HL-60 (cell line): ENCODE results near the gene FOXP3.

Source experiments
- DNase-seq, 2 experiments: peaks; one replicate each; pipeline ENCODE4 v3.0.0-alpha.2; 2010 to 2020; ENCODE audit warnings: low read depth in 1 of 2, low spot score in 1 of 2
- H3K27ac ChIP-seq: fragments of 250-450 bp; sonication (Bioruptor Pico); replicated peaks from 2 replicates; pipeline ENCODE4 v1.5.1; 2020; ENCODE audit warnings: mild to moderate bottlenecking, moderate library complexity
- H3K27me3 ChIP-seq: fragments of 250-450 bp; sonication (Bioruptor Pico); 2 replicates; pipeline ENCODE4 v1.5.1; 2021; ENCODE audit warnings: mild to moderate bottlenecking, moderate library complexity; ENCODE audit not compliant: insufficient read depth, poor library complexity, severe bottlenecking
- H3K4me3 ChIP-seq: replicated peaks from 2 replicates; pipeline ENCODE4 v1.5.1; 2011; ENCODE audit warnings: mild to moderate bottlenecking, control low read depth, low read length; ENCODE audit not compliant: insufficient read depth
- GABPA ChIP-seq: IDR thresholded peaks from 2 replicates; pipeline ENCODE4 v1.6.1; 2012; ENCODE audit warnings: low read depth
- POLR2AphosphoS5 ChIP-seq: IDR thresholded peaks from 2 replicates; pipeline ENCODE4 v1.6.1; 2012; ENCODE audit warnings: low read depth
- SPI1 ChIP-seq: IDR thresholded peaks from 2 replicates; pipeline ENCODE4 v1.6.1; 2012; ENCODE audit warnings: low read depth, mild to moderate bottlenecking, borderline replicate concordance
- TF ChIP-seq, protein P1 (sequence below): IDR thresholded peaks from one replicate; pipeline ENCODE4 v1.5.1; 2011; ENCODE audit warnings: low read length, control low read depth, inconsistent platforms; ENCODE audit not compliant: insufficient read depth
- TF ChIP-seq, protein P2 (sequence below): IDR thresholded peaks from 2 replicates; pipeline ENCODE4 v1.6.1; 2012; ENCODE audit warnings: low read depth; ENCODE audit not compliant: insufficient replicate concordance

Gene FOXP3

DNA sequence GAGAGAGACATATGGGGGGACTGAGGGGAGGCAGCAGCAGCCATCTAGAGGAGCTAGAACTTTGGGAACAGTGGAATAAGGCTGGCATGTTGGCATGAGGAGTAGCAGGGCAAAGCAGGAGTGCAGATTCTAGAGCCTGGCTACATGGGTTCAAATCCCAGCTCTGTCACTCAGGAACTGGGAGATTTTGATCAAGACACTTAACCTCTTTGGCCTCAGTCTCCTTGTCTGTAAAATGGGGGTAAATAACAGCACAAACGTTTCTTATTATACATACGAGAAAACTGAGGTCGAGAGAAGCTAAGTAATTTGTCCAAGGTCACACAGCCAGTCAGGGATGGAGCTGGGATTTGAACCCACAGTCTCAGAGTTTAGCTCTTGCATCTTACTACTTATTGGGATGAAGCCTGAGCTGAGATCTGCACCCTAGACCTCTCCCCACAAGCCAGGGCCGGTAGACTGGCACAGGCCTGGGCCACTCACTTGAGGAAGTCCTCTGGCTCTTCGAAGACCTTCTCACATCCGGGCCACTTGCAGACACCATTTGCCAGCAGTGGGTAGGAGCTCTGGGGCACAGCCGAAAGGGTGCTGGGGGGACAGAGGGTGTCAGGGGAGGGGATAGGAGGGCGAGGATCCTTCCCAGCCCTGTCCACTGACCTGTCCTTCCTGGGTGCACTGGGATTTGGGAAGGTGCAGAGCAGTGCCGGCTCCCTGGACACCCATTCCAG is 8.1 kb downstream of the FOXP3 start:
- no peak overlapping the region for H3K27ac ChIP-seq
- TF ChIP-seq GABPA (no peak), SPI1 (no peak), POLR2AphosphoS5 (no peak)
- TF ChIP-seq, protein P1, sequence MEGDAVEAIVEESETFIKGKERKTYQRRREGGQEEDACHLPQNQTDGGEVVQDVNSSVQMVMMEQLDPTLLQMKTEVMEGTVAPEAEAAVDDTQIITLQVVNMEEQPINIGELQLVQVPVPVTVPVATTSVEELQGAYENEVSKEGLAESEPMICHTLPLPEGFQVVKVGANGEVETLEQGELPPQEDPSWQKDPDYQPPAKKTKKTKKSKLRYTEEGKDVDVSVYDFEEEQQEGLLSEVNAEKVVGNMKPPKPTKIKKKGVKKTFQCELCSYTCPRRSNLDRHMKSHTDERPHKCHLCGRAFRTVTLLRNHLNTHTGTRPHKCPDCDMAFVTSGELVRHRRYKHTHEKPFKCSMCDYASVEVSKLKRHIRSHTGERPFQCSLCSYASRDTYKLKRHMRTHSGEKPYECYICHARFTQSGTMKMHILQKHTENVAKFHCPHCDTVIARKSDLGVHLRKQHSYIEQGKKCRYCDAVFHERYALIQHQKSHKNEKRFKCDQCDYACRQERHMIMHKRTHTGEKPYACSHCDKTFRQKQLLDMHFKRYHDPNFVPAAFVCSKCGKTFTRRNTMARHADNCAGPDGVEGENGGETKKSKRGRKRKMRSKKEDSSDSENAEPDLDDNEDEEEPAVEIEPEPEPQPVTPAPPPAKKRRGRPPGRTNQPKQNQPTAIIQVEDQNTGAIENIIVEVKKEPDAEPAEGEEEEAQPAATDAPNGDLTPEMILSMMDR, result no peak
- TF ChIP-seq, protein P2, sequence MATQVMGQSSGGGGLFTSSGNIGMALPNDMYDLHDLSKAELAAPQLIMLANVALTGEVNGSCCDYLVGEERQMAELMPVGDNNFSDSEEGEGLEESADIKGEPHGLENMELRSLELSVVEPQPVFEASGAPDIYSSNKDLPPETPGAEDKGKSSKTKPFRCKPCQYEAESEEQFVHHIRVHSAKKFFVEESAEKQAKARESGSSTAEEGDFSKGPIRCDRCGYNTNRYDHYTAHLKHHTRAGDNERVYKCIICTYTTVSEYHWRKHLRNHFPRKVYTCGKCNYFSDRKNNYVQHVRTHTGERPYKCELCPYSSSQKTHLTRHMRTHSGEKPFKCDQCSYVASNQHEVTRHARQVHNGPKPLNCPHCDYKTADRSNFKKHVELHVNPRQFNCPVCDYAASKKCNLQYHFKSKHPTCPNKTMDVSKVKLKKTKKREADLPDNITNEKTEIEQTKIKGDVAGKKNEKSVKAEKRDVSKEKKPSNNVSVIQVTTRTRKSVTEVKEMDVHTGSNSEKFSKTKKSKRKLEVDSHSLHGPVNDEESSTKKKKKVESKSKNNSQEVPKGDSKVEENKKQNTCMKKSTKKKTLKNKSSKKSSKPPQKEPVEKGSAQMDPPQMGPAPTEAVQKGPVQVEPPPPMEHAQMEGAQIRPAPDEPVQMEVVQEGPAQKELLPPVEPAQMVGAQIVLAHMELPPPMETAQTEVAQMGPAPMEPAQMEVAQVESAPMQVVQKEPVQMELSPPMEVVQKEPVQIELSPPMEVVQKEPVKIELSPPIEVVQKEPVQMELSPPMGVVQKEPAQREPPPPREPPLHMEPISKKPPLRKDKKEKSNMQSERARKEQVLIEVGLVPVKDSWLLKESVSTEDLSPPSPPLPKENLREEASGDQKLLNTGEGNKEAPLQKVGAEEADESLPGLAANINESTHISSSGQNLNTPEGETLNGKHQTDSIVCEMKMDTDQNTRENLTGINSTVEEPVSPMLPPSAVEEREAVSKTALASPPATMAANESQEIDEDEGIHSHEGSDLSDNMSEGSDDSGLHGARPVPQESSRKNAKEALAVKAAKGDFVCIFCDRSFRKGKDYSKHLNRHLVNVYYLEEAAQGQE, result no peak
- DNase-seq, result no peak
- H3K27me3 ChIP-seq, result no peaks in the 10 kb centered on the region
- H3K4me3 ChIP-seq, result no peak overlapping the region

DNA sequence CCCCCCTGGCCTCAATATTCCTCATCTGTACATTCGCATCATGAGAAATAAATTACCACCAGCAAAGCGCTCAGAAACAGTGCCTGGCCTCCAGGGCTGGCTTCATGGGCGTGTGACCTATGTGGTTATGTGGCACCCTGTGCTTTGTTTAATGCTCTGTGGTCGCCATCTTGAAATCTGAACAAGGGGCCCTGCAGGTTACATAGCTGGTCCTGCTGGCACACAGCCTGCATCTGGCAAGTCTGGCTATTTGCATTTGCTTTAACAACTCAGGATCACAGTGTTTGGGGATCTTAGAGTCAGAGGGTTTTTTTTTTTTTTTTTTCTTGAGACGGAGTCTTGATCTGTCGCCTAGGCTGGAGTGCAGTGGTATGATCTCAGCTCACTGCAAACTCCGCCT is 9.9 kb downstream of the FOXP3 start:
- no peaks in the 10 kb centered on the region for H3K27me3 ChIP-seq
- no peak for DNase-seq
- TF ChIP-seq GABPA (no peak), POLR2AphosphoS5 (no peak), SPI1 (no peak)
- TF ChIP-seq, protein P2, result no peak
- TF ChIP-seq, protein P1, result no peak
- no peak overlapping the region for H3K4me3 ChIP-seq
- no peak overlapping the region for H3K27ac ChIP-seq

DNA sequence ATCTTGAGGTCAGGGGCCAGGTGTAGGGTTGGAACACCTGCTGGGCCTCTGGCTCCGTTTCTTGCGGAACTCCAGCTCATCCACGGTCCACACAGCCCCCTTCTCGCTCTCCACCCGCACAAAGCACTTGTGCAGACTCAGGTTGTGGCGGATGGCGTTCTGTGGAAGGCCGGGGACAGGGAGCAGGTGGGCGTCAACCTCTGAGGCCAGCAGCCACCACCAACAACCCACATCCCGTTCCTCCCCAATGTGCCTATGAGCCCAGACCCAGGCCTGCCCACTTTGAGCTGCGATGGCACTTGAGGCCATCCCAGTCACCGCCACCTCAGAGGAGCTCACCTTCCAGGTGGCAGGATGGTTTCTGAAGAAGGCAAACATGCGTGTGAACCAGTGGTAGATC is 13.2 kb downstream of the FOXP3 start:
- Histone ChIP-seq H3K27ac (no peak overlapping the region), H3K27me3 (no peaks in the 10 kb centered on the region), H3K4me3 (no peak overlapping the region)
- DNase-seq, result no peak
- TF ChIP-seq SPI1, result no peak
- TF ChIP-seq POLR2AphosphoS5, result no peak
- TF ChIP-seq, protein P2, result no peak
- no peak for TF ChIP-seq GABPA
- TF ChIP-seq, protein P1, result no peak
